GM18951 (cell line): ENCODE results near the gene HES2.
"Not testable (repeated sequence)": the region's sequence is repeated elsewhere in the genome, so short reads cannot be mapped to it uniquely, and the experiment has no call there.

ENCODE experiments used
- POLR2A ChIP-seq: IDR thresholded peaks from 4 replicates; pipeline ENCODE4 v1.6.1; 2011; ENCODE audit warnings: mild to moderate bottlenecking; ENCODE audit not compliant: insufficient read length, insufficient read depth; ENCODE audit errors: extremely low read depth
- in situ Hi-C: fragments of 300-500 bp; cut with MboI; formaldehyde crosslinking; loops from one replicate; pipeline ENCODE4 v1.12.0; 2022; ENCODE audit warnings: low sequenced_read_pairs, mixed read lengths, inconsistent platforms; ENCODE audit not compliant: unreplicated experiment

The HES2 gene

GRCh38 chr1:6410248-6410893 is 9.3 kb downstream of the HES2 start:
- TF ChIP-seq POLR2A: no peak
- in situ Hi-C loops: loop anchor here (5.0 kb wide), 1 partner anchor 63 kb away; no protein-coding TSS in a partner anchor

GRCh38 chr1:6409733-6410132 is 10.0 kb downstream of the HES2 start:
- no peak for TF ChIP-seq POLR2A
- in situ Hi-C loops: loop anchor here (5.0 to 10.0 kb wide), 2 partner anchors 62 to 155 kb away; no protein-coding TSS in a partner anchor

- no peak for TF ChIP-seq POLR2A
- in situ Hi-C loops: loop anchor here (10.0 kb wide), 1 partner anchor 154 kb away; no protein-coding TSS in a partner anchor
These were observed 10.7 kb downstream of the HES2 start for GRCh38 chr1:6409053-6409452.

GRCh38 chr1:6408023-6408422 is 11.7 kb downstream of the HES2 start:
- in situ Hi-C loops: loop anchor here (10.0 kb wide), 1 partner anchor 153 kb away; no protein-coding TSS in a partner anchor
- TF ChIP-seq POLR2A: no peak

GRCh38 chr1:6401673-6402072 is 18.0 kb downstream of the HES2 start:
- no peak for TF ChIP-seq POLR2A
- in situ Hi-C loops: loop anchor here (10.0 kb wide), 1 partner anchor 147 kb away; no protein-coding TSS in a partner anchor

- TF ChIP-seq POLR2A: no peak
- in situ Hi-C loops: no loop called here
These were observed 20.4 kb downstream of the HES2 start for GRCh38 chr1:6399294-6399693.

GRCh38 chr1:6397844-6398441 is 21.8 kb downstream of the HES2 start:
- TF ChIP-seq POLR2A: no peak
- in situ Hi-C loops: no loop called here

GRCh38 chr1:6396998-6397397 is 22.7 kb downstream of the HES2 start:
- TF ChIP-seq POLR2A: no peak
- in situ Hi-C loops: no loop called here

- in situ Hi-C loops: not testable (repeated sequence)
These were observed 23.9 kb downstream of the HES2 start for GRCh38 chr1:6395781-6396244.

- in situ Hi-C loops: not testable (repeated sequence)
These were observed 24.6 kb downstream of the HES2 start for GRCh38 chr1:6395130-6395529.

GRCh38 chr1:6393400-6394187 is 26.1 kb downstream of the HES2 start, which contains the start of gene ACOT7:
Gene ACOT7, minus strand, starts transcription at chr1:6393767. Its CDS starts 368 bp downstream, at chr1:6393399.
- in situ Hi-C loops: no loop called here
- peak; percentile 61 for TF ChIP-seq POLR2A

GRCh38 chr1:6392809-6393399 is 26.8 kb downstream of the HES2 start:
- in situ Hi-C loops: no loop called here

More at GRCh38 chr1:6392809-6393399, 26.8 kb downstream of the HES2 start:
- peak; percentile 83 for TF ChIP-seq POLR2A
